Measurements from ENCODE around the gene MICU1.
"Not testable (repeated sequence)": the region's sequence is repeated elsewhere in the genome, so short reads cannot be mapped to it uniquely, and the experiment has no call there.

MICU1 gene

DNA sequence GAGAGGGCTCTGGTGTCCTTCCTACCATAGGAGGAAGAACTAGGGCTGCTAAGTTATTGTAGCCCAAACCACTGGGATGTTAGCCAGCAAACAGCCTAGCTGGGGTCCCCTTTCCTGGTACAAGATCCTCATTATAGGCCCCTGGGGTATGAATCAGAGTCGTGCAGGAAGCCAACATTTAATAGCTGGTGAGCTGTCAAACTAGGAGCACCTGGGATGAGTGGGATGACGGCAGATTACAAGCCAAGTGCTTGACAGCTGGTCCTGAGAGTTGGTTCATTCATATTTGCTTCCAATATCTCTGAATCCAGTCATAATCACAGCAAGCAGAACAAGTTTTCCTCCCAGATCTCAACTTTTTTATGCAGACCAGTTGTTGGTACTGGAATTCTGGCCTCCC, 246.1 kb downstream of the MICU1 start:
- no peak for DNase-seq

DNA sequence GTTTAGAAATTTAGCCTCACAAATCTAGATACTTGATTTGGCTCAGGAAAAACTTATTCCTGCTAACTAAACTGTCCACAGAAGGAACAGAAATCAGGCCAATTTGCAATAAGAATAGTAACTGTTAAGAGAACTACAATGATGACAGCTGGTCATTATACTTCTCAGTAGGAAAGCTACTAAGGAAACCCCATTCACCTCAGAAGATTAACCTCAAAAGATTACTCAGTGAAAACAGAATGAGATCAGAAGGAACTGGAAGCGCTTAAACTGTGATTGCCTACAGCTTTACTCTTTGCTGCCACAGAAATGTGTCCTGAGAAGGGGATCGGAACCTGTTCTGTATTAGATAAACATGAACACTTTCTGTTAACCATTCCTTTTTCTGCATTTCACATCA, 246.8 kb downstream of the MICU1 start:
- no peak for DNase-seq

DNA sequence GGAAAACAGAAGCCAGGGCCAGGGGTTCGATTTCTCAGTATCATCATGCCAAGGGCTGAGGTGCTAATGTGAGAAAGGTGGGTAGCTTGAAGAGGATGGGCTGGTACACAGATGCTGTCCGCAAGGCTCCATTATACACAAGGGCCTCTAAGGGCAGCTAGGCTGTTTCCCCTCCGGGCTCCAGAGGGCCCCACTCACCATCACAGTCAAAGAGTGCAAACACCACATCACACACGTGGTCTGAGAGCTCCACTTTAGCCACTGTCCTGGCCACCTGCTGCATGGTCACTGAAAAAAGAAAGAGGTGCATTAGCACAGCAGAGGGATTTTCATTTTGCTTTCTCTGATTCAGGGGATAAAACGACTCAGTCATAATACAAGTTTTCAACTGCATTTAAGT, 250.3 kb downstream of the MICU1 start:
- no peak for DNase-seq

DNA sequence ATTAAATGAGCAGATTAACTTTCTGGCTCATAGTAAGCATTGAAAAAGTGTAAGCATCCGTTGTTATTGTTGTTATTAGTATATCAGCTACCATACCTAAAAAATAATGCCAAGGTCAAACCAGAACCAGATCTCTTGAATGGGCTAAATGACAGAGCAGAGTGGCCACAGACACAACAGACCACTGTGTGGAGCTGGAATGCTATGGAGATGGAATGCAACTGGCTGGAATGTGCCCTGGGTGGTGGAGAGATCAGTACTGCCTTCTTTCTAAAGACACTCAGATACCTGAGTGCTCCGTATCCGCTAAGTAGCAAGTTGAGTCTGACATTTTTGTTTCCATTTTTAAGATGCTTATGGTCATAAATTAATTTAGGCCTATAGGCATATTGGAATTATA, 250.7 kb downstream of the MICU1 start:
- no peak for DNase-seq

DNA sequence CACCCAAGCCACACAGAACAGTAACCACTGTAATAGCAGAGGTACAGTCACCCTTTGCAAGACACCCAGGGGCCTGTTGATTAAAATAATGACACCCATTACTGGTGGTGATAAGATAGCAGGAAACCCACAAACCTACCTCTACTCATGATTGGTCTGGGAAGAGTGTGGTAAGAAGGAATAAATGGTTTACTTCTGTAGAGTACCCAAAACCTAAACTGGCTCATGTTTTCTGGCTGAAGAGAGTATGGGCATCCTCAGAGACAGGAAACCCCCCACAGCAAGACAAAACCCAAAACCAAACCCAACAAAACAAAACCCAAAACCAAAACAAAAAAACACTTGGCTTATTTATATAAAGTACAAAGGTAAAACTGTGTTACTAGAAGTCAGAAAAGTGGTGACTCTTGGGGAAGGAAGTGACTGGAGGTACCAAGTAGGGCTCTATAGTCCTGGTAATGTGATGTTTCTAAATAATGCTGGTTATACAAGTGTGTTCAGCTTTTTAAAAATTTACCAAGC, 255.6 kb downstream of the MICU1 start:
- DNase-seq, result no peak

DNA sequence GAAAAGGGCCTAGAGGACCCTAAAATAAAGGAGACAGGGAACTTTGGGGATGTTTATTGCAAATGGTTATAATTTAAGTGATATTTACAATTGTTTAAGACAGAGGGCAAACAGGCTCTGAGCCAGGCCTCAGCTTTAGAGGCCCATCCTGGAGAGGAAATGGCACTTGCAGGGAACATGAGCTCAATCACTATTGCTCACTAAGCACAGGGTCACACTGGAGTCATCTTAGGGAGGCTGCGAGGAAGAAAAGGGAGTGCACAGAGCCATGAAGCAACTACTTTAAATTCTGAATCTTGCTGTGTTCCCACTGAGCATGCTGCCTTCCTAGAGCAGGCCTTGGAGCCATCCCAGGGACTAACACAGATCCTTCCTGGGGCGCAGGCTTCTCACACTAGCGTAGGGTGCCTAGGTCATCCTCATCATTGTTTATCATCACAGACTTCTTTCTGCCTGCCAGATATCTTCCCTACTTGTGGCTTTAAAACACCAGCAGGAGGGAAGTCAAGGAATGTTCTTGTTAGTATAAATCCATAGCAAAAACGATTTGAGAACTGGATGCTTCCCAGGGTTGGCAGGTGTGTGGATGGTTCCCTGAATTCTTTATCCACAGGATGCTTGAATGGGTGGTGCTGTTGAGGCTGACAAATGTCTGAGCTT, 258.4 kb downstream of the MICU1 start:
- no peak for DNase-seq

DNA sequence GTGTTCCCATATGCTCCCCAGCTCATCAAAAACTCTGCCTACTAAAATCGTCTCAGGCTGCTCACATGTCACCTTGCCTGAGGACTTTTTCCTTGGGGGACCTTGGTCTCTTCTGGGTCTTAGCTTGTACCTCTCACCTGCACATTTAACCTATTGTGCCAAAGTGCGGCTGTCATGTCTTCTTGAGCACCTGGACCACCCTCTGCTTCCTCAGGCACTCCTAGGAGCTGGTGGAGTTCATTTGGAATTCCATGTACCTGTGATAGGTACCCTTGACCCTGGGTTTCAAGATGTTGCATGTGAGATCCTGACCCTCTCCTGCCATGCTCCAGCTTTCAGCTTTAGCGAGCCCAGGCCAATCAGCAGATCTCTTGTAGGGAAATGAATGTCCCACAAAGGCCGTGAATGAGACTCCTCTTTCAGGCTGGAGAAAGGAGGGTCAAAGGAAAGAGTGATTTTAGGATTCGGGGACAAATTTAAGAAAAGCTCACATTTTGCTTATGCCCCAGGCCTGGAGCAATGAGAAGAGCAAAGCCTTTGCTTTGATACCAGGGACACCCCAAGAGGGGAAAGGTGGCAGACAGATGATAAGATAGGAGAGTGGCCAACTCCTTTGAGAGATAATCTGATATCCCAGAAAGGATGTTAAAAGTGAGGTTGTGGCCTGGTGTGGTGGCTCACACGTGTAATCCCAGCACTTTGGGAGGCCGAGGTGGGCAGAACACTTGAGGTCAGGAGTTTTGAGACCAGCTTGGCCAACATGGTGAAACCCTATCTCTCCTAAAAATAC, 260.6 kb downstream of the MICU1 start:
- no peak for DNase-seq

DNA sequence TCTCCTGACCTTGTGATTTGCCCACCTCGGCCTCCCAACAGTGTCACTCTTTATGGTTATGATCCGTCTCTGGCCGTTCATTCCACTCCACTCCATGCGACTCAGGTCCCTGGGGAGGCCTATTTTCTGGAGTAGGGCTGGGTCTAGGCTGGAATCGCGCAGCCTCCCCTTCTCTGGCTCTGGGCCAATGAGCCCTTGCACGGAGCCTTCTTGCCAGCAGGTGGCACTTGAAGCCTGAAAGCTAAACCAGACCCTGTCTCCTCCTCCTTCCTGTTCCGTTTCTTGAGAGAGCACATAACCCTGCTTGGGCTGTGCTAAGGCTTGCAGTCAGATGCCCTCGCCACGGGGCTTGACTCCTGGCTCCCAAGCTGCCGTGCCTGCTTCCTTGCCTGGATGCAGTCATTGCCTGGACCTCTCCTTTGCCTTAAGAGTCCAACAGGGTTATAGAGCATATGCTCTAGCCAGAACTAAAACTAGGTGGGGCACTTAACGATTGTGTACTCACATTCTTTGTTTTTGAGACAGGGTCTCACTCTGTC, 261.6 kb downstream of the MICU1 start:
- DNase-seq, result peak; percentile 93

DNA sequence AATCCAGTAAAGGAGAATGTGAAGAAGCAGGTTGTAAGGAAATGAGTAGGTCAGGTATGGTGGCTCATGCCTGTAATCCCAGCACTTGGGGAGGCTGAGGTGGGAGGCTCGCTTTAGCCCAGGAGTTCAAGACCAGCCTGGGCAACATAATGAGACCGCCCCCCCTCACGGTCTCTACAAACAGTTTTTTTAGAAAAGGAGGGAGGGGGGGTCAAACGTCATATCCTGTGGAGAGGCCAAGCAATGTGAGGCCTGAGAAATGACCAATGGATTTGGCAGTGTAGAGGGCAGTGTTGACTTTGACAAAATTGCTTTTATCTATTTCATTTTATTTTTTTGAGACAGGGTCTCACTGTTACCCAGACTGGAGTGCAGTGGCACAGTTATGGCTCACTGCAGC, 268.9 kb downstream of the MICU1 start:
- DNase-seq, result no peak

DNA sequence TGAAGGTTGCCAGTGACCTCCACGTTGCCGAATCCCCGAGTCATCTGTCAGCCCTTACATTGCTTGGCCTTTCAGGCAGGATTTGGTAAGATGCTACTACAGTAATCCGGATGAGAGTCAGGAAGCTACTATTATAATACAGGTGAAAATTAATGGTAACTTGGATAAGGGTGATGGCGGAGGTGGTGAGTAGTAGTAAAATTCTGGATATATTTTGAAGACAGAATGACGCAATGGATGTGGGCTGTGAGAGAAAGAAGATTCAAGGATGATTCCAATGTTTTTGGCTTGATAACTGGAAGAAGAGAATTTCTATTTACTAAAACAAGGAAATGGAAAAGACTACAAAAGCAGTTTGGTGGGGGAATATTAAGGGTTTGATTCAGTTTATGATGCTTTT, 269.8 kb downstream of the MICU1 start:
- DNase-seq, result no peak

DNA sequence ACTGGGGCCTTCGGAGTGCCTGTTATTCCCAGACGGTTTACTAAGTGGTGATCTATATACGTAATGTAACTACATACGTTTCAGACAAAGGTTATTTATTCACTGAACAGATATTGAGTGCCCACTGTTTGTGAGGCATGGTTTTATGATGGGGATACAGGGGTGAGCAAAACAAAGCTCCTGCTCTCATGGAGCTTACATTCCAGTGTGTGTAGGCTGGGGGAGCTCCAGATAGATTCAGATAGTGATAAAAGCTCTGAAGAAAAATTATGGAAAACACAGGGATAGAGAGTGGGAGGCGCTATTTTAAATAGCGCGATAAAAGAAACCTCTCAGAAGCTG, 270.7 kb downstream of the MICU1 start:
- DNase-seq, result no peak

DNA sequence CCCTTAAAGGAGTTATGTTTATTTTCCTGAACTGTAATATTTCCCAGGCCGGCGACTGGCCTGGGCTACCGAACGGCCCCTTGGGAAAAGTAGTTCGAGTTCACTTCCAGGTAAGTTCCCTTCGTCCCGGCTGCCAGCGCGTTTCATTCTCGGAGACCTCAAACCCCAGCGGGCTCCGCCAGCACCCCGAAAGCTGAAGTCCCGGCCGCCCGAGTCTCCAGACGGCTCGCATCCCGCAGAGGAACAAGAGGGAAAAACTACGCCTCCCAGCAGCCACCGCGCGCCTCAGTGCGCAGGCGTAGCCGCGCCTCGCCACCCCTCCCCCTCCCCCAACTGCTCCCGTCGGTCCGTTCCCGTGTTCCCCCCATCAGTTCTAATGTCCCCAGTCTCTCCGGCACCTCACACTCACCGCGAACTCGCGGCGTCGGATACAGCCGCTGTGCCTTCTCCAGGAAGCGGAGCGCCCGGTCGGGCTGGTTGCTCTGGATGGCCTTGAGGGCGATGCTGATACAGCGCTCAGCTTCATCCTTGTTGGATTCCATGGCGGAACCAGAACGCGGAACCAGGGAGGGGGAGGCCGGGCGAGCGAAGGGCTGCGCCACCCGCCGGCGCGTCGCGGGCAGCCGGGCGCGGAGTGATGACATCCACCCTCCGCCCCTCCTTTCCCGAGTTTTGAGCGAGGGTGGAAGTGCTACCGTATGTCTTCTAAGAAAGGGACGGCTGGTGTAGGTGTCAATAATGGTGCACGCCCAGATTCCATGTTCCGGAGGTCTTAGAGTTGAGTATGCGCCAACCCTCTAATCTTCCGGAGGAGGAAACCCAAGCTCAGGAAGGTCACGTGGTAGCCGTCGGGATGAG, 271.3 kb downstream of the MICU1 start, which contains the start of gene DNAJB12:
TSS of gene DNAJB12 (minus strand) at position 564 of the 858 bp plus-strand sequence. CDS start at position 542, 22 bp downstream.
- DNase-seq, result peak; percentile 95

DNA sequence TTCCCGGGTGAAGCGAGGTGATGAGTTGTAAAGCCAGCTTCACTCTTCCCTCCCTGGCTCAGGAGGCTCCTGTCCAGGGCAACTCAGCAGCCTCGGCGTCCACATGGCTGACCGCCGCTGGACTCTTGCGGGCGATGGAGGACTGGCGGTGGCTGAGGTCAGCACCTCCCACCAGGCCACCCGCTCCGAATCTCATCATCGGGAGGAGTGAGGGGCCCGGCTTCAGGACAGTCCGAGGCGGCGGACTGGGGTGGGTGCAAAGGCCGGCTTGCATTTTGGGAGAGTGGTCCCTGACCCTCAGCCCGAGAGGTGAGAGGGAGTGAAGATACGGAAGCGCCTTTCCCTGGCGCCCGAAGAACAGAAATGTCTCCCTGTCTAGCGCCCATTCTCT, 271.9 kb downstream of the MICU1 start:
- no peak for DNase-seq

DNA sequence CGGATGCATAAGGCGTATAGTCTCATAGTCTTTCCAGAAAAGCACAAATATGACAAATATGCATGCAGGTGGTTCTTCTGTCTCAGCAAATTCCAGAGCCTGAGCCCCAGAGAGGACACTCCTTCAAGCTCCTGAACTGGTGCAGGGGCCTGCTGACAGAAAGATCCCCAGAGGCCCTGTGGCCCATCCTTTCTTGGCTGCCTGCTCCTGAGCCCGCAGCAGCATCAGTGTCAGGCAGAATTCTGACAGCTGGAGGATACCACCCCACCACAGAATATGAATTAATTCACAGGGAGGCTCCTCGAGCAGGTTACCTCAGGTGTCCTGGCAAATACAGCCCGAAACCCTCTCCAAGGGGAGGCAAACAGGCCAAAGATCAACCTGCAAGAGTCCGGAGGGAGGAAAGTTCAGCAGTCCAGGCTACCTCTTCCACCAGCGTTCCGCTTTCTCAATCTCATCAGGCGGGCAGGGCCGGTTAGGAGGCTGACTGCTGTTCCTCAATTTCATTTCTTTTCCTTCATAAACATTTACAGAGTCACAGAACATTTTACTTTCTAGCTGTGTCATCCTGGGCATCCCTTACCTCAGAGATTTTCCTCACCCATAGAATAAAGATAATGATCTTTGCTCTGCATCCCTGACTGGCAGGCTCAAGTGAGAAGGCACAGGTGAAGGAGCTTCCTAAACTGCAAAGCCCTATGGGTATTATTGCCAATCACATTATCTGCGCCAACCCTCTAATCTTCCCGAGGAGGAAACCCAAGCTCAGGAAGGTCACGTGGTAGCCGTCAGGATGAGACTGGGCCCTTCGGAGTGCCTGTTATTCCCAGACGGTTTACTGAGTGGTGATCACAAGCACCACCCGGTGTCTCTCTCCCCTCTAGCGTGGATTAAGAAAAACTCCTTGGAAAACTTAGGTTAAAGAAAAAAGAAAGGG, 272.6 kb downstream of the MICU1 start:
- DNase-seq, result no peak

DNA sequence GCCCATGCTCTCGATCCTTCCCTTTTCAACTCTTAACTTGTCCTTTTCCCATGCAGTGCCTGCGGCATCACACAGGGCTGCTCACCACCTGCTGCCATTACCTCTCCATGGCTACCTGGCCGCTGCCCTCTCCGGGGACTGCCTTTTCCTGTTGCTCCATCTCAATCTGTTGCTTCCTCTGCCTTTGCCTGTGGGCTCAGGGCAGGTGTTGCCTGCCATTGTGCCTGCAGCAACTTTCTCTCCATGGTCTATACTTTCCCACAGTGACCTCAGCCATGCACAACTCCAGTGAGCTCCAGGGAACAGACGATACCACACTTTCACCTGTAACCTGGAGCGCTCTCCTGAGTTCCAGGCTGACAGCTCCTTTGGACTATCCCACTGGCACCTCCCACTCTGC, 274.4 kb downstream of the MICU1 start:
- DNase-seq, result no peak

DNA sequence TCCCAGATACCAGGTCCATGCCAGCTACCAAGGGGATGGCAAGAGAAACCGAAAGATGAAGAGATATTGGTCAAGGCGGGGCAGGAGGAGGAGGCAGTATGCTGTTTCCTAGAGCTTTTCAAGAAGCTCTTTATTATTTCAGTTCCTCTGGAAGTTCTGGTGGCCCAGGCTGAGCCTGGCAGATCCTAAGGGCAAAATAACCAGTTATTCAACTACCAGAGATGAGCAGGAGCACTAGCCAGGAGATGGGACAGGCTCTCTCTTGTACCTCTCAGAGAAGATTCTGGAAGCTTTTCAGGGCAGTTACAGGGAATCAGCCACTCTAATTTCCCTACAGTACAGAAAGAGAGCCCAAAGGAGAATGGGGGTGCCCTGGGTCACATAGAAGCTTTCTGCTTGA, 276.4 kb downstream of the MICU1 start:
- DNase-seq, result no peak

DNA sequence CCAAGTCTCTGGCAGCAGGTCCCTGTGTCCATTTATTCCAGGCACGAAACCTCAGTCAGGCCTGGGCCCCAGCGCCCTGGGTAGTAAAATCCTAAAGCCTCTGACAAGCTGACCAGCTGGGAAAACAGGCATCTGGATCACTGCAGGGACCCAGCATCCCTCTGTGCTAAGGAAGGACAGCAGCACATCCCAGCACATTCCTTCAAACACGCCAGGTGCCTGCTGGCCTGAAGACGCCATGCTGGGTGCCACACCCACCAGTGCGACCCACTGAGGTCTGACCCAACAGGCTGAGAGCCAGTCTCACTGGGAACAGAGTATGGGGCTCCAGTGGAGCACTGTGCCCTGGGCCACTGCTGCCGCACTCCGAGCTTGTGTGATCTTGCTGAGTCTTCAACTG, 277.6 kb downstream of the MICU1 start:
- no peak for DNase-seq

DNA sequence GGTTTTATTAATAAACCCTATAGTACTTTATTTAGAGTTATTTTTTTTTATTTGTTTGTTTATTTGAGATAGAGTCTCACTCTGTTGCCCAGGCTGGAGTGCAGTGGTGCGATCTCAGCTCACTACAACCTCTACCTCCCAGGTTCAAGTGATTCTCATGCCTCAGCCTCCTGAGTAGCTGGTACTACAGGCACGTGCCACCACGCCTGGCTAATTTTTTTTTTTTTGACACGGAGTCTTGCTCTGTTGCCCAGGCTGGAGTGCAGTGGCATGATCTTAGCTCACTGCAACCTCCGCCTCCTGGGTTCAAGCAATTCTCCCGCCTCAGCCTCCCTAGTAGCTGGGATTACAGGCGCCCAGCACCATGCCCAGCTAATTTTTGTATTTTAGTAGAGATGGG, 279.8 kb downstream of the MICU1 start:
- DNase-seq, result not testable (repeated sequence)

DNA sequence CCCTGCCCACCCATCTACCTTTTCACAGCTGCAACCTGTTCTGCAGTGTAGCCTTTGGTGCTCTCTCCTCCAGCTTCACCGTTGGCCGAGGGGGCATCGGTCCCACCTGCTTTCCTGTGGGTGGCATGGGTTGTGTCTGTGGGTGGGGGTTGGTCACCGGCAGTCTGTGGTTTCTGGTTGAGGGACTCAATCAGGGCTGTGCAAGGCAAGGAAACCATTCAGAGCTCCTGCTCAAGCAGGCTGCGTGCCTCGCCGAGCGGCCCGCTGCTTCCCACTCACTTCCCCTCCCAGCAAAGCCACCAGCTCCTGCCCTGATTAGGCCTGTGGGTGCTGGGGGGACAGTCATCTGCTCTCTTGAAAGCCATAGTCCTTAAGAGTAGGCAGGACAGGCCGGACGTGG, 280.9 kb downstream of the MICU1 start:
- DNase-seq, result peak; percentile 67

DNA sequence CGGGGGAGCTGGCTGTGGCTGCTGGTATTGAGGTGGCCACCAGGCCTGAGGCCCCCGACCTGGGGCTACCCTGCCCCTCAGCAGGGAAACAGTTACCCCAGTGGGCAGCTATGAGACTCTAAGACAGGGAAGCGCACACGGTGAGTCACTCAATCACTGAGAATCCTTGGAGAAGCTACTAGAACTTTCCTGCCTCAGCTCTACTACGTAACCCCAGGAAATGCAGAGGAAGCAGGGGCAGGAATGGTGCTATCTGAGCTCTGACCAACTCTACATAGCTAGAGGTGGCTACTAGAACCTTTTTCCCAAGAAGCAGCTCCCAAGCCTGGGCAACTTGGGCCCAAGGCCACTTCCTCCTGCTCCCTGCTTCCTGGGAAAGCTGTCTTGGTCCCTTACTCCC, 283.0 kb downstream of the MICU1 start:
- DNase-seq, result no peak

DNA sequence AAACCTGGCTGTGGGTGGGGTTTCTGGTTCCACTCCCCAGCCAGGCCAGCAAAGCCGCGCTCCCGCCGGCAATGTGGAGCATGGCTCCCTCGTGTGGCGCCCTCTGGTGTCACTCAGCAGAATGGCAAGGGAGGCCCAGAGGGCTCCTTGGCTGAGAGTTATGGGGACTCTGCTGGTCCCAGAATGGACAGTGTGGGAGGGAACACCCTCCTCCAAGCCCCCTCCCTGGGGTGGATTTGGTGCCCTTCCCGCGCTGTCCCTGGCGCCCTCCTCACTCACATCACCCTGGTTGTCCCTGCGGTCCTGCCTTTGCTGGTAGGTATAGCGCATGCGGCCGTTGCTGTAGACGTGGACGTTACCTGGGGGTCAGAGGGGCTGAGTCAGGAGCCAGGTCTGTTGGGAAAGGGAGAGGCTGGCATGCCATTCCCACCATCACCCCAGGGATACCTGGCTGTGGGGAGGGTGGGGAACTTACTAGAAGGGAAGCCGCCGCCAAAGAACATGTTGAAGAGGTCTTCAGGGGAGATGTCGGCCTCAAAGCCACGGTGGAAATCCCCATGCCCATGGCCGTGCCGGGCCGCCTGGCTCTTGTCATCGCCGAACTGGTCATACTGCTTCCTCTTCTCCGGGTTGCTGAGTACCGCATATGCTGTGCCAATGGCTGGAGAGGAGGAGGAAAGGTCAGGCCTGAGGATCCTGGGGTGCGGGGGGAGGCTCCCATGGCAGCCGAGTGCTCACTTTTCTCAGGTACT, 285.2 kb downstream of the MICU1 start:
- peak; percentile 91 for DNase-seq

Measured in activated effector memory CD4-positive, alpha-beta T cell treated with anti-CD3 and anti-CD28 coated beads, Interleukin-2, amount 50 U/mL, for 16 hours (primary cell).